AG10803 (cell line): ENCODE data around the gene ATG10.
A peak's percentile ranks its signal among the peaks of the same experiment; 100 is the strongest.

Experiments used
- DNase-seq: peaks from one replicate; pipeline ENCODE4 v3.0.0; 2010; ENCODE audit warnings: low read depth
- H3K4me3 ChIP-seq: 2 replicates; pipeline ENCODE4 v1.5.1; 2011; ENCODE audit warnings: mild to moderate bottlenecking, low read length, control low read depth
- CTCF ChIP-seq: conservative IDR thresholded peaks from 2 replicates; pipeline ENCODE4 v1.5.1; 2011; ENCODE audit warnings: mild to moderate bottlenecking, low read length, control low read depth, inconsistent platforms

Gene ATG10

GRCh38 chr5:81971712-81972491, at the start of gene ATG10:
Gene ATG10, plus strand, starts transcription at chr5:81972023. Its CDS starts 15,548 bp downstream, at chr5:81987571.
- TF ChIP-seq CTCF, result no peak
- H3K4me3 ChIP-seq, result peak within 1 kb of the TSS; percentile 91
- DNase-seq, result peak; percentile 88

- no peak for DNase-seq
- TF ChIP-seq CTCF, result no peak
- H3K4me3 ChIP-seq, result no peak overlapping the region
These were observed 49.0 kb upstream of the ATG10 start for GRCh38 chr5:81922854-81923279.

- TF ChIP-seq CTCF, result no peak
- DNase-seq, result no peak
- H3K4me3 ChIP-seq, result no peak overlapping the region
These were observed 47.4 kb upstream of the ATG10 start for GRCh38 chr5:81924442-81924841.

- no peak for DNase-seq
- no peak for TF ChIP-seq CTCF
- H3K4me3 ChIP-seq, result no peak overlapping the region
These were observed 46.8 kb upstream of the ATG10 start for GRCh38 chr5:81925009-81925408.

GRCh38 chr5:81925981-81926380, 45.8 kb upstream of the ATG10 start:
- DNase-seq, result no peak
- TF ChIP-seq CTCF, result no peak
- no peak overlapping the region for H3K4me3 ChIP-seq

GRCh38 chr5:81936066-81936465, 35.8 kb upstream of the ATG10 start:
- no peak for DNase-seq
- H3K4me3 ChIP-seq, result no peak overlapping the region
- no peak for TF ChIP-seq CTCF

GRCh38 chr5:81936750-81937149, 35.1 kb upstream of the ATG10 start:
- no peak overlapping the region for H3K4me3 ChIP-seq
- no peak for DNase-seq
- TF ChIP-seq CTCF, result no peak
